GM19328 (cell line): ENCODE measurements around the gene SLC19A2.
"Not testable (repeated sequence)": the region's sequence is repeated elsewhere in the genome, so short reads cannot be mapped to it uniquely, and the experiment has no call there.

Source experiments
- ATAC-seq: cut with Tn5 transposase; IDR thresholded peaks from one replicate; pipeline ENCODE4 v1.9.1; 2021; ENCODE audit warnings: mild to moderate bottlenecking, moderate library complexity; ENCODE audit not compliant: unreplicated experiment

SLC19A2 gene

DNA sequence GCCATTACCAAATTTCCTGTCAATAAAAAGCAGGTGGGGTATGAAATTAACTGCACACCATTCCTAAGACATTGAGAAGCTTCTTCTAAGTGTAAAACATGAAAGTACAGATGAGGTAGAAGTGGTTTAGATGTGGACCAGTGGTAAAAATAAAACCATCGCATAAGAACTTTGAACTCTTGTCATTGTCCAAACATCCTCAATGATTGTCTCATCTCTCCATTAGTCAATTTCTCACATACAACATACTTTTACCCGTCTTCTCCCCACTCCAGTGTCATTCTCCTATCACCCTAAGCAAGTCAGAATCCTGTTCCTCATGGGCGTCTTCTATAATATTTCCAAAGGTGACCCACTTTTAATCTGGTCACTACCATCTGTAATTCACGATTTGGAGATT is 24.3 kb upstream of the SLC19A2 start:
- ATAC-seq, result no peak

DNA sequence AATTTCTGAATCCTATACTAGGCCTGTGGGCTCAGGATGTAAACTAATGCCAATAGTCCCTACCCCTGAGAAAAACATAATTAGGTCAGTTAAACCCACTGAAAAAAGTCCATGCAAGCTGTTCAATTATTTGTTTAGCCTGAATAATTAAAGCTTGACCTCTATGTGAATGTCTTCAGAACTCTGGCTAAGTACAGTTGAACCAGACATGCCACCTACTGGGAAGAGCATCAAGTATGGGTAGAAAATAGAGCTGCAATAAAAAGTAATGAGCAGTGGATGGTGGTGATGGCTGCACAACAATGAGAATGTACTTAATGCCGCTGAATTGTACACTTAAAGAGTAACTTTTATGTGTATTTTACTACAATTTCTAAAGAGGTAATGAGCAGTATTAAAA is 23.6 kb upstream of the SLC19A2 start:
- no peak for ATAC-seq

DNA sequence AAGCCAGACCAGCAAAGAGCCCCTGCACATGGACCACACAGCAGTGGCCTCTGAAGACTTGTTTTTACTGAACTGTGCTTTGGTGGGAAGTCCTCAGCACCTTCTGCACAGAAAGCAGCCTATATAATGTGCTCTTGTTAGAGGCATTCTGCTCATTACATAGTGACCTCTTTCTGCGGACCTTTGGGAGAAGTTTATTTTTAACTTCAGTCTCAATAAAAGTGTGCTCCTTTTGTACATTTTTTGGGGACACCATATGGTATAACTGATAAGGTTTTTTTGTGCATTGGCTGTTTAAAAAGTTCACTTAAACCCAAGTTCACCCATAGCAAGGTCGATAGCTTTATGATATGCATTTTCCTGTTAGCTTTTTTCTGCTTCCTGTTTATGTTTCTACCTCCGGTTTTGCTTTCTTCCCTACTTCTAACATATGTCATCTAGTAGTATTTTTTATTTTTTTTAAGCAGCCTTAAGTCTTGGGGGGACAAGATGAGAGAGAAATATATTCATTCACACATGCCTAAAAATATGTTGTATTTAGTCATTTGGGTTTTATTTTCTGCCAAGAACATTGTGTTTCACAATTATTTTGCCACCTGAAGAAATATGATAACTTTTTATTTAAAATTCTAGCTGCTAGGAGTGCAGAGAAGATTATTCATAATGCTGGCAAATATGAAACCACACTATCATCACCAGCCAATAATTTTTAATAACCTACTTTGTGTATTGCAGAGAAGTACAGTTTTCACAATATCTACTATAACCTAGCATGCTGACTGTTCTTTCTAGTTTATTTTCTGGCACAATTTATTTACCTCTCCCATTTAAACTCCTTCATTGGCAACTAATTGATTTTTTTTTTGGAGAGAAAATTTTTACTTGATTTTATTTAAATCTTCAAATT is 22.9 kb upstream of the SLC19A2 start:
- ATAC-seq, result no peak

DNA sequence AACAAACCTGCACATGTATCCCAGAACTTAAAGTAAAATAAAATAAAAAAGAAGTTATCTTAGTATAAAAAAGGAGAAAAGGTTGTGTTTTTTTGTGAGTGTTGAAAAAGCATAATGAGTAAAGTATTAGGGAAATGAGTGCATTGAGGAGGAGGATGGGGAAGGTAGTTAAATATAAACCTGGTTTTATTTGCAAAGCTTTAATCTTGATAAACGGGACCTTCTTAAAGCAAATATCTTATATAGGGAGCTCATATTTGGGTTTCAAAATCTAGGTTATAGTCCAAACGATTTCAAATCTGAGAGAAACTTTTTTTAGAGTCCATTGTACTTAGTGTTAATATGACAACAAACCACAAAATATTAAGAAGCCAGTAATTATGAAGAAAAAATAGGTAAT is 21.7 kb upstream of the SLC19A2 start:
- no peak for ATAC-seq

DNA sequence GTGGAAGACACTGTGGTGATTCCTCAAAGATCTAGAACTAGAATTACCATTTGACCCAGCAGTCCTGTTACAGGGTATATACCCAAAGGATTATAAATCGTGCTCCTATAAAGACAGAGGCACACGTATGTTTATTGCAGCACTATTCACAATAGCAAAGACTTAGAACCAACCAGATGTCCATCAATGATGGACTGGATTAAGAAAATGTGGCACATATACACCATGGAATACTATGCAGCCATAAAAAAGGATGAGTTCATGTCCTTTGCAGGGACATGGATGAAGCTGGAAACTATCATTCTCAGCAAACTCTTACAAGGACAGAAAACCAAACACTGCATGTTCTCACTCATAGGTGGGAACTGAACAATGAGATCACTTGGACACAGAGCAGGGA is 17.9 kb upstream of the SLC19A2 start:
- not testable (repeated sequence) for ATAC-seq

DNA sequence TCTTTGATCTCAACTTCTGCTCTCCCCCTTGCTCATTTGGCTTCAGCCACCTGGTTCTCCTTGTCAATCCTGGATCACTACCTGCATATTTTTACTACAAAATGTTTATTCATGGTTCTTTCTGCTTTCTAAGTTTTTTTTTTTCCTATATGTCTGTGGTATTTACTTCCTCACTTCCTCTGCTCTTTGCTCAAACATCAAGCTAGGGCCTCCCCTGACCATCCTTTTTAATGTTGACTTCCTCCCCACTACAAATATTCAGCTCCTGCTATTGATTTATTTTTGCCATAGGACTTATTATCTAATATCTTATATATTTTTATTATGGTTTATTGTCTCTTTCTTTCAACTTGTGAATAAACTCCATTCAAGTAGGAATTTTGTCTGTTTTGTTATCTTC is 14.1 kb upstream of the SLC19A2 start:
- no peak for ATAC-seq

DNA sequence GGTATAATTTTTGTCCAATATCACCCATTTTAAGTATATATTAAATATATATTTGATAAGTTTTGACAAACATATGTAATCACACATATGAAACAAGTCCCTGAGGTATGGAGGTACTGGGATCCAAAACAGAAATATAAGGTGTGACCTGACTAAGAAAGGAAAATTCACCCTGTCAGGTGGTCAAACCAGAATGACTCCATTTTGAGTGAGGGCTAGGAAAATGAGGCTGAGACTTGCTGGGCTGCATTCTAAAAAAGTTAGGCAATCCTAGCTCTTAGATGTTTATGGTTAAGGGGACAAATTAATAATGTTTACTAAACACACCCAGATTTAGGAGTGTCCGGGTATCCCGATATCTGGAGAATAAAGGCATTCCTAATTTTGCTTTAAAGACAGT is 11.6 kb upstream of the SLC19A2 start:
- ATAC-seq, result no peak

DNA sequence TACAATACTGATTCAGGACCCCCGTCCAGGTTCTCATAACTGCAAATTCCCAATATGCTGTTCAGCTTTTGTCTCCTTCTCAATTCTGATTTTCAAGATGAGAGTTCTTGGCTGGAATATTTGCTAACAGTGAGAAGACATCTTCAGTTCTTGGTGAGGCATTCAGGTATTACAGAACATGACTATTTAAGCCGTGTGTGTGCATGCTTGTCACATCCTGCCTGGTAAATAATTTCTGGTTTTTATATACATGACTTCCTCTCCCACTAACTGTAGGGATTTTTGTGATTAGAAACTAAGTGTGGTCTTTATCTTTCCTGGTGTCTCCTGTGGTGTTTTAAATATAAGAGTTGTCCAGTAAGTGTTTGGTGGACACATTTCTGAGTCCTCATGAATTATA is 10.2 kb upstream of the SLC19A2 start:
- no peak for ATAC-seq

DNA sequence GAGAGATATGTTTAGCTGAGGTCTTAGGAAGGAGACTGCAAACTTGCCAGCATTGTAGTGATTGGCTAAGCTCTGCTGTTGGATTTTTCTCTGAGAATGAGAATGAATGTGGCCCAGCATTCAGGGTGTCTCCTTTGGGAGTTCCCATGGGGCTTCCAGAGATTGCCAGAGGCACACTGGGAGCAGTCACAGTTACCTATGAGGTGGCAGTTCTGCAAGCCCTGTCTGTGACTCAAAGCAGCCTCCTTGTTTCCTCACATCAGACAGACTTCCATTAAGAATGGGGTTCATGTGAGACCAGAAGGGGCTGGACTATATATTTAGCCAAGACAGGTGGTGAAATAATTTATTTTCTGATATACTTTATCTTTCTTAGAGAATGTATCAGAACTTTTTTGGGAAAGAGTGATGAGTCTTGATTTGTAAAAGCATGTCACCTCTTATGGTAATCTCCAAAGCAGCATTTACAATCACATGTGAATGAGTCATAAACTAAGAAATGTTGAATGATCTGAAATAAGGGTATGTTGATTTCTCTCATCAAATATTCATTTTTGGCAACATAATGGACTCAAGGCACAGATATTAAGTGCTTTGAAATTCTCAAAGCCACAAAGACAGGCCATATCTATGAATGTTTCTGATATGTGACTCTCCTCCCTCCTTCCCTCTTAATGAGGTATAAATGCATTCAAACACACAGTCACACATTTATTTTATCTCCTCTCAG is 9.5 kb upstream of the SLC19A2 start:
- ATAC-seq, result no peak

DNA sequence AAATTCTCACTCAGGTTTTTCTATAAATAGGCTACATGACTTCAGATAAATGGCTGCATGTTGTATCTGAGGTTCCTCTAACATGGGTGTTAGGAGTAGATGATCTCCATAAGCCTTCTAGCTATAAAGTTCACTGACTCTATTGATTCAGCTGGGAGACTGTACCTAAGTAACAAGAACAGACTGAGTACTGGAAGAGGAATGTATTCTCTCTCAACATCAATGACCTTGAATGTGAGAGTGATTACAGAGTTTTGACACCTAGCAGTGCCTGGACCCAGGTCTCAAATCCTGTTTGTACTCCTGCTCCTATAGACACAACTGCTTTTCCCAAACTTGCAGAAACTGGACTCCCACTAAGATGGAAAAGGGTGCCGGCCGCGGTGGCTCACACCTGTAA is 8.6 kb upstream of the SLC19A2 start:
- no peak for ATAC-seq

DNA sequence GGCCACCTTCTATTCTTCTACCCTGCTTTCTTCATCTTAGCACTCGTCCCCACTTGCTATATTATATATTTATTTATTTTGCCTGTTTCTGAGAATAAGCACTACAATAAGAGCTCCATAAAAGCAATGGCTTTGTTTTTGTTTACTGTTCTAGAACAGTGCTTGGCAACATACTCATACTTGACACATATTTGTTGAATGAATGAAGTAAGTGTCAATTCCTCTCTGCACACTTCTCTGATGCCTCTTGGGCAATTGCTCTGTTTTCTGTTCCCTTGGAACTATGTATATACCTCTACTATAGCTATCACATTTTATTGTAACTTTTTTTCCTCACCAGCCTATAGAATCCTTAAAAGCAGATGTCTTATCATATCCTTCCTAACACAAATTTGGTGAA is 7.5 kb upstream of the SLC19A2 start:
- no peak for ATAC-seq

DNA sequence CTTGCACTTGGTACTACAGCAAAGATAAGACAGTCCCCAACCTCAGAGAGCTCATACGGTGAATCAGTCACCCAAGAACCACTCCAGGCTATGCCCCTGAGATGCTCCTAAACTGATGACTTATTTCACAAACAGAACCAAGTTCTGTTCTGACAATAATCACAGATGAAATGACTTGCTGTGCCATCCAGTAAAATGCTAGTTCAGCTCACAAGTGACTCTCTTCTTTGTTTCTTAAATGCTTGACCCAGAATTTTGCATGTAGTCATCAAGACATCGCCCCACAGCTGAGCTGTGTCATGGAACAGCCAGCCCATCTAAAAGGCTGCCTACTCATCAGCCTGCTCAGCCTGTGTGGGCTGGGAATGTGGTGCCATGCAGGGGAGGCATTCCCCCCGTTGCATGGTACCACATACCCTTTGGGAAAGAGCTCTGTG is 6.1 kb upstream of the SLC19A2 start:
- peak; percentile 57 for ATAC-seq

DNA sequence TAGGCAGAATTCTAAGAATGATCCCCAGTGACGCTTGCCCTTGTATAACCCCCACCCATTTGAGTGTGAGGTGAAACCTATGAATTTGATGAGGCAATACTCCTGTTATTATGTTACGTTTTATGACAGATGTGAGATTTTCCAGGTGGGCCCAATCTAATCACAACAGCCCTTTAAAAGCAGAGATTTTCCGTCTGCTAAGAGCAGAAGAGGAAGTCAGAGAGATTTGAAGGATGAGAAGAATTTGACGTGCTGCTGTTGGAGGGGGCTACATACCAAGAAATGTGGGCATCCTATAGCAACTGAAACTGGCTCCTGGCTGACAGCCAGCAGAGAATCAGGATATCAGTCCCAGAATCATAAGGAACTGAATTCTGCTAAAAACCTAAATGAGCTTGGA is 2.4 kb upstream of the SLC19A2 start:
- no peak for ATAC-seq

DNA sequence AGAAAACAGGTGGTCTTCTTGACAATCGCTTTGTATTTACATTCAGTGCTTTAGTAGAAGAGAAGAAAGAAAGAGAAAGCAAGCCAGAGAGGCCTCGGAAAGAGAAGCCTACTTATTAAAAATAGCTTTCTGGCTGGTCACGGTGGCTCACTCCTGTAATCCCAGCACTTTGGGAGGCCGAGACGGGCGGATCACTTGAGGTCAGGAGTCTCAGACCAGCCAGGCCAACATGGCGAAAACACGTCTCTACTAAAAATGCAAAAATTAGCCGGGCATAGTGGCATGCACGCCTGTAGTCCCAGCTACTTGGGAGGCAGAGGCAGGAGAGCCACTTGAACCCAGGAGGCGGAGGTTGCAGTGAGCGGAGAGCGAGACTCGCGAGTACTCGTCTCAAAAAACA is 1.8 kb upstream of the SLC19A2 start:
- ATAC-seq, result no peak

DNA sequence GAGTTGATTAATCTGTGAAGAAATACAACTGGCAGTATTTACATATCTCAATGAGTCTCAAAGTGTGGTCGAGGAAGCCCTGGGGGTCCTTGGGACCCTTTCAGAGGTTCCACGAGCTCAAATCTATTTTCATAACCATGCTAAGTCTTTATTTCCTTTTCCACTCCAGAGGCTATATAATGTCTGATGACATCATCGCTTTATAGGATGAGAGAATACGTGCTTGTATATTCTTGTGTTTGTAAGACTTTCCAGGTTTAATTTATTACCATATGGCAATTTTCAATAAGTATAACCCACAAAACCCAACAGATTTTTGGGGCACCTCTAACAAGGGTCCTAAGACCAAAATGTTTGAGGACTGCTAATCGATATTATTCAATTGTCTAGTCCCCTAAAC is 1.4 kb upstream of the SLC19A2 start:
- no peak for ATAC-seq

DNA sequence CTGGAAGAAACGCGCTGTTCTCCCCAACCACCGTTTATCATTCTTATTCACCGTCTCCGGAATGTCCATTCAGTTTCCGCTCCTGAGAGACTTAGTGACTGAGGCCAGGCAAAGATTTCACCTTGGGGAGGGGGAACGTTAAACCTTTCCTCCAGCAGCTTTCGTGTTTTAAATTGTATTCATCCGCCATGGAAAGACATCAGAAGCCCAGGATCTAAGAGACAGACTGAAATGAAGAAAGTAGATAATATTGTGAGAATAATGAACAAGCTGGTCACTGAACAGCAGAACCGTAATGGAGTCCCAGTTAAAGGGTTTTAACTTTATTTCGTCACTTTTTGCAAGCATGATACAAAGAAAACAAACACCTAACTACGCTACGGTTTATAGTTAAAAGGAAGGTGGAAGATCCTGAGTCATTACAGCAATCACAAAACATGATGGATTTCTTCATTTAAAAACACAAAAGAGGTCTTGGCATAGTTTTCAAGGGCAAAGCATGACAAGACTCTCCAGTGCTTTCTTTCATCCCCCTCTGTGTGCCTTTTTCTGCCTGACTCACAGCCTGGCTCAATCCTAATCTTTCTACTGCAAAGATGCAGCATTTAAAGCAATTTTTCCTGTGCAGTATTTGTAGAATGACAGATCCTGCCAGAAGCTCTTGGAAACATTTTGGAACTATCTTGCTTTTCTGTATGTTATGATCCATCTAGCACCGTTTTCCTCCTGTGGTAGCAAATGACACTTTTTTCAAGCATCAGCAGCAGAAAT is 722 bp upstream of the SLC19A2 start:
- ATAC-seq, result no peak

DNA sequence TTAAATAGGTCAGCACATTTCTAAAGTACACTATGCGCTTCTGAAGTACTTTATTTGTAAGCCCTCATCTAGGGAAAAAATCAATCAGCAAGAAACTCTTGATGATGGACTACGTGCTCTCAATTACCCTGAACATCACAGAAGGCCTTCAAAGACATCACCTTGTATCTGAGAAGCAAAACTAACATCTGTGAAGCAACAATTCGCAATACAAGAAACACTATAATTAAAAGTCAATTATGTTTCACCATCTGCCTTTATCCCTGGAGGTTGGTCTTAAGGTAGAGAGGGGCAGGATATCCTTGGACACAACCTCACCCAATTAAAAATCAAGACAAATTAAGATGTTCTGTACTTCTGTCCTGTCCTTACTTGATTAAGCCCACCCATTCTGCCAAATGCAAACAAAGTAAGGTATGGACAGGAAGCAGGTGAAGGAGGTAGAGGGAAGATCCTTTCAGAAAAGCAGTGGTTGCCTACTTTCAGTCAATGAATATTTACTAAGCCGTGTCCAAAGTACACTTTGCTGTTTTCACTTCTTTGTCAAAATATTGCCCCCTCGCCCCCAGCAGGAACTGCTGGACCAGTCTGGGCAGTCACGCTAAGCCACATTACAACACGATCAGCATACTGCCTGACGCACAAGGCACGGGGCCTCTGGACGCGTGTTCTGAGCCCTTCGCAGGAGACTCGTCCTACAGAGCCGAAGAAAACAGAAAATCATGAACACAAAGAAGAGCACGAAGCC is 887 bp downstream of the SLC19A2 start:
- peak; percentile 14 for ATAC-seq

DNA sequence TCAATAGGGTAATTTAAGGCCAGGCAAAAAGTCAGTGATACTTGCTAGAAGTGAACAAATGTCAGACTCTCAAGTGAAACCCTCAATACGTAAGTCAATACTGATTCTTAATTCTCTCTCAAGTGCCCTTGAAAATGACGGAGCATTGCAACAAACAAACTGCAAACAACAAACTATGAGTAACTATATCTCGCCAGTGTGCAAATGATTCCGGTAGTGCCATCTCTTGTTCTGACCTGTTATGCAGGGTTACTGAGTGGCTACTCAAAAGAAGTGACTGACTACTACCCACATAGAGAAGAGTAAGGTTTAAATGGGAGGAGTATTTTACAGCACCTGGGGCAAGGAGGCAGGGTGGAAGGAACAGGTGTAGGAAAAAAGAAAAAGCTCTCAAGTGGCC is 1.6 kb downstream of the SLC19A2 start:
- no peak for ATAC-seq

DNA sequence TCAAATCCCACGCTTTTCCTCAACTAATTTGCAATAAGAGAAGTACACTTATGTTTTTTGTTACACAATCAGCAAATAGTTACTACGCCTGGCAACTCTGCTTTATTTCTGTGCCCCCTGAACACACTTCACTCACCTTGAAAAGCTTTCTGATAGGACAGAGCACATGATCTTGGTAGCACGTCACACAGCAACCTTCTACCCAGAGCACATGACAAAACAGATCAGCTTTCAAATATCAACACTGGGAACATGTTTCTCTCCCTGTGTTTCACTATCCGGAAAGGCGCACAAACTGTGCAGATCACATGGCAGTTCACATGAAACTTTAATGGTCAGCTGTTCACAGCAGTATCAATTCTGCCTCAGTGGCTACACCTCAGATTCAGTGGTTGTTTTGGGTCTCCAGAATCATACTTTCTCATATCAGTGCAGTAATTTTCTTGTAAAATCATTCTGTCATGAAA is 2.2 kb downstream of the SLC19A2 start:
- no peak for ATAC-seq

DNA sequence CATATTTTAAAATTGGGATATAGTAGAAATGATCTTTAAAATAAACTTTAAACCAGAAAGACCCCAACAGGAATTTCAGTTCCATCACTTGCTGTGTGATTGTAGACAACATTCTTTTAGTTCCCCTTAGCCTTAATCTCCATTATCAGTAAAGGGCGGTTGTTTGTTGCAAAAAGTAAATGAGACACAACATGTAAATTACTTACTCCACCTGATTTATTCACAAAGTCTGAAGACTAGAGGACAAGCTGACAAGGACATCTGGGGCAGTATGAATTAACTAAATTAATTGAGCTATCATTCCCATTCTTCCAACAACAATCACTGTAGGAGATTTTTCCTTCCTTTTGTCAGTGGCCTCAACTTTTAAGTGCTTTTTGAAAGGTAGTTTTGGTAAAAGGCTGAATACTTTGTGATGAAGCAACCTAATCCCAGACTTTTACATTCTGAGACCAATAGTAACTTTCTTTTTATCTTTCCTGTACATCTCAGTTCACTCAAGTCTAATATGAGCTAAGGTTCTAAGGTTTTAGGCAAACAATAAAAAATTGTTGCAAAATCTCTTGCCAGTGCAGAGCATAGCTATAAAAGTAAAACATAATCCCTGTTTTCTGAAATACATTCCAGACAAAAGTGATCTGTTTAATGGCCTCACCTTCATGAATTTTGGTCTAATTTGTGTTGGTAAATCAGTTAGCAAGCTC is 6.2 kb downstream of the SLC19A2 start:
- no peak for ATAC-seq
